Stimulated activated CD8-positive, alpha-beta memory T cell treated with anti-CD3 and anti-CD28 coated beads, Interleukin-2, amount 100 ng/mL, for 1 hour (primary cell): Measurements from ENCODE around the gene CLASP1.
"Not testable (repeated sequence)": the region's sequence is repeated elsewhere in the genome, so short reads cannot be mapped to it uniquely, and the experiment has no call there.

ENCODE experiments used
- DNase-seq, 2 donors: peaks; one replicate each; pipeline ENCODE4 v3.0.0-alpha.2; 2020; ENCODE audit warnings: low read depth in 2 of 2

Gene CLASP1

DNA sequence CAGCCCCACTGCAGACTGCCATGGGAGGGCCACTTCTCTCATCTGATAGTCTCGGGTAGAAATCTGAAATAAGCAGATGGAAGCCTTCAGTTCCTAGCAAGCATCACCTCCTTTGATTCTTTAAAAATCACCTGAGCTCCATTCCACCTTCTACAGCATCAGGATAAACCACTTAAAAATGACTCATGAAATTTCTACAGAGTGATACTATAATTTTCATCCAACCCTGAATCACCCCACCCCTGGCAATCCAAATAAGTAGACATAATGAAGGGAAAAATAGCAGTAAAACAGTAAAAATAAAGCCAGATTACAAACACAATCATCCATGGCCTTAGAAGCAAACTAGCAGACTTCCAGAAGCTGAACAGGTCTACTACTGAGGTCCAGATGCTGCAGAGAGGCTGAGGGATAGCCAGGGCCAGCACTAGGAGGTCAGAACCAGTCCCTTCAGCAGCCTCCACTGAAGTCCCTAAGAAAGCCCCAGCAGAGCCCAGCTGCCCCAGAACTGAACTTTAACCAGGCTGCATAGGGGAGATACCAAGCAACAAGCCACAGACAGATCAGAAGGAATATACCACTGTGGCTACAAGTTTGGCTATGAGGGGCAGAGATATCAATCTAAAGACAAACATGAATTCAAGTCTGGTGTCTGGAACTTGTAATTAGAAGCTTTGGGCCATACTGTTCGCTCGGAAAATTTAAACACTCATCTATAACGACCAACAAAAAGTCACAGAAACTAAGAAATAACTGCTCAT, 173.3 kb downstream of the CLASP1 start:
- no peak for DNase-seq

DNA sequence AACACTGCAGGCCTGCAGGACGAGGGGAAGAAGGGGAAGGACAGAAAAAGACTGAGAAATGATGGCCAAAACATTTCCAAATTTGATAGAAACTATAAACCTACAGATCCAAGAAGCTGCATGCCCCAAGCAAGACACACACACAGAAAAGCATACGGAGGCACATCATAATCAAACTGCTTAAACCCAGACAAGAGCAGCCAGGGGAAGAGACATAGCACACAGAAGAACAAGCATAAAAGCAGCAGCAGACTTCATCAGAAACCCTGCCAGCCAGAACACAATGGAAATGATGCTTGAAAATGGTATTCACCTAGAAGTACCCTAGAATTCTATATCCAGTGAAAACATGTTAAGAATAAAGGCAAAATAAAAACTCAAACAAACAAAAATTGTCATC, 175.8 kb downstream of the CLASP1 start:
- no peak for DNase-seq

DNA sequence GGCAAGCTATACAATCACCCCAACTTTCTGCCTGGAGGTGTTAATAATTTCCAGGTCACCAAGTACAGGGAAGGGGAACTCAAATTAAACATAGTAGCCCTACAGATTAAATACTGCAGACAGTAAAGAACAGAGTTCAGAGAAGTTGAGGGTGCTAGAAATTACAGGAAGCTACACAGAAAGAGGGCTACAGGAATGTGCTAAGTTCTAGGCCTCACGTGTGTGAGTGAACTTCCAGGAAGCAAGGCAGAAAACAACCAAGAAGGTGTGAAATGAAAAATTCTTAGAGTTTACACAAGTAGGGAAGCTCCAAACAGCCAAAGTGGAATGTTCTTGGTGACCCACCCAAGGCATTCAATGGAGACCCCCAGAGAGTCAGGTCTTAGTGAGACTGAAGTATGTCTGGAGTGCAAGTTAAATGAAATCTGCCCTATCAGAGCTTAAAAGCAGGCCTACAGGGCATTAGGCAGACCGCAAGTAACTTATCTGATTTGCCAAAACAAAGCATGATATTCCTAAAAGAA, 176.7 kb downstream of the CLASP1 start:
- DNase-seq, result no peak

DNA sequence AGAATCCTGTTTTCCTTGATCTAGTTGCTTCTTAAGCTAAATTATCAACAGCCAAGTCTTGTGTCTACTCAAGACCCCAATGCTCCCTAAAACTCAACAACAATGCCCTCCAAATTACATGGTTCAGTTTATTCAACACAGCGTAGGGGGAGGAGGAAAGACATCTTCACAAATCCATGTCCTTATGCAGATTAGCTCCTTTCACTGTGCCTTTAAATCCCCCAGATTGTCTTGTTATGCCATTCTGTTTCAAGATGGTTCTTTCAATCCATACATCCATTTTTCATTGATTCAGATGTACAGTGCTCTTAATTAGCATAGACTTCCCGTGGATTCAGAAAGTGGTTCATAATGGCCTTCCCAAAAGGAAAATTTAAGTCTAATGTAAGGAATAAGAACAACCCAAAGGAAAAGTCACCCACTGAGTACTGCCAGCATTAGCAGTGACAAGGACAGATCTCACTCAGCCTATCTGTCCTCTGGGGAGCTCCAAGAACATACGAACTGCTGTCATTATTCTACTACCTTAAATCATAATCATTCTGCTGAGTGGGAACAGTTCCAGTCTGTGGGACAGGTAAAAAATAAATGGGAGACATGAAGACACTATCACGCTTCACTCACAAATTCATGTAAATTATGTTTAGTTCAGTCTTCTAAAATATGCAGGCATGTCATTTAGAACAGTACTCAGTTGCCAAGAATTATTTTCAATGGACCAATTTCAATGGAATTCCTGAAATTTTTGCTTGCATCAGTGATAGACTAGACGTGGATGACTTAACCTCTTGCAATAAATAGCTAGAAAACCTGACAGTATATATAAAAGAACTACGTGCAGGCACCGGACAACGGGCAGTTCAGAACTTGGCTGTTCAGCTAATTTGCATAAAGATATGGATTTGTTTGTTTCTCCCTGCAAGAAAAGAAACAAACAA, 177.5 kb downstream of the CLASP1 start:
- no peak for DNase-seq

DNA sequence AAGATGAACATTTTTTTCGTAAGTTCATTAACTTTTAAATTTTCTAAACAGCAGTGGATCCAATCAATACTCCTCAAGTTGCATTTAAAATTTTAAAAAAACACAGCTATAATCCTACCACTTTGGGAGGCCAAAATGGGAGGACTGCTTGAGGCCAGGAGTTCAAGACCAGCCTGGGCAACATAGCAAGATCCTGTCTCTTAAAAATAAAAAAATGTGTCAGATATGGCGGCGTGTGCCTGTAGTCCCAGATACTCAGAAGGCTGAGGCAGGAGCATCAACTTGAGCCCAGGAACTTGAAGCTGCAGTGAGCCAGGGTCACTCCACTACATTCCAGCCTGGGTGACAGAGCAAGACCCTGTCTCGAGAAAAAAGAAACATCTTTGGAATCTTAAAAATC, 178.3 kb downstream of the CLASP1 start:
- DNase-seq, result no peak

GRCh38 chr2:121469356-121469755, 179.9 kb downstream of the CLASP1 start:
- no peak for DNase-seq

- DNase-seq, result no peak
These were observed 180.3 kb downstream of the CLASP1 start for GRCh38 chr2:121468936-121469335.

DNA sequence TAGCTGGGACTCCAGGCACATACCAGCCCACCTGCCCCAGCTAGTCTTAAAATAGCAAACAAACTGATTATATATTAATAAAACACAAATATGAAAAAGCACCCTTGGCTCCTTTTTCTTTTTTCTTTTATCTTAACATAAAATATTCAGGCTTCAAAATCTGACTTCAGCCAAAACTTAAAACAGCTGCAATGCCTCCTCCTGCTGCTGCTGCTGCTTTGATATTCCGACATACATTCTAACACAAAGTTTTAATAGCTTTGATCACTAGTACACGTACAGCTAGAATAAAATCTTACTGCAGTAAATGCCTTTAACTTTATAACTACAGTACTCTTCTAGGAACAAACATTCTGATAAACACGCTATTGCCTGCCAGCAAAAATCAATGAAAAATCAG, 190.0 kb downstream of the CLASP1 start:
- DNase-seq, result no peak

- no peak for DNase-seq
These were observed 192.9 kb downstream of the CLASP1 start for GRCh38 chr2:121456325-121456724.

- no peak for DNase-seq
These were observed 193.8 kb downstream of the CLASP1 start for GRCh38 chr2:121455446-121455845.

- DNase-seq, result no peak
These were observed 194.6 kb downstream of the CLASP1 start for GRCh38 chr2:121454549-121455090.

DNA sequence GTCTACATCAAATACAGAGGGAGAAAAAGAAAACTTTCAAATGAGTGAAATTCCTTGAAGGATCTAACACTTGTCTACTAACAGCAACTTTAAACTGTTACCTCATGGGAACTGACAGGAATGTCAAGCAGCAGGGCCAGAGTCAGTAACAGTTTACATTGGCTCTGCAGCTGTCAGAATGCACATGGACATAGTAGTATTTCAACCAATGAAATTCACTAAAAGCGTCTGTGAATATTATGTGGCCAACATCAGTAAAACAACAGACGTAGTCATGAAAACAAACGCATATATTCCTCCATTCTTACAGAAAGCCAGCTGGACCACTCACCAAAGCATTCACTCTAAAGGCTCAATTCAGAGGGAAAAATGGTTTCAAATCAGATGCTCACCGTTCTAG, 197.9 kb downstream of the CLASP1 start:
- no peak for DNase-seq

GRCh38 chr2:121450301-121450700, 199.0 kb downstream of the CLASP1 start:
- DNase-seq, result no peak

DNA sequence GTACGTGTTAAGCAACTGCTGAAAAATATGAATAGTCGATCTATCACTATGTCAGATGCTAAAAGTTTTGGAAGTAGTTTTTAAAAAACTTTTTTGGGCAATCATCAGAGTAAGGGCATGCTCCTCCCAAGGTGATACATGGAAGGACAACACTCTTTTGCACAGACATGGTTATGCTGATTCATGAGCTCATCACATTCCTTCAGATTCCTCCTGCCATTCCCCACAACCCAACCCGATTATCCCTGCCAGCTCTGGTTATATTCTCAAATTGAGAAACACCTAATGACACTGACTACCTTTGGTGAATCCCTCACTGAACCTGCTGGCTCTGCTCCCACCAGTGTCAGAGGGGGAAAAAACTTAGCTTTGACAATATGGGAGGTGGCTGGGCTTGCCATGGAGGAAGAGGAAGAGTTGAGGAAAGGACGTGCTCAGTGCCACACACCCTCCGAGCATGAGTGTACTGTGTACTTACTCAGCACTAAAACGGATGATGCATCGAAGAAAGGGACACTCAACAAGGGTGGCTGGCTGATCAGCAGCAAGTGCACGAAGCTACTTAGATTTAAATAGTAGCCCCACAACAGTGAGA, 202.5 kb downstream of the CLASP1 start:
- no peak for DNase-seq

GRCh38 chr2:121442889-121443288, 206.4 kb downstream of the CLASP1 start:
- DNase-seq, result no peak

DNA sequence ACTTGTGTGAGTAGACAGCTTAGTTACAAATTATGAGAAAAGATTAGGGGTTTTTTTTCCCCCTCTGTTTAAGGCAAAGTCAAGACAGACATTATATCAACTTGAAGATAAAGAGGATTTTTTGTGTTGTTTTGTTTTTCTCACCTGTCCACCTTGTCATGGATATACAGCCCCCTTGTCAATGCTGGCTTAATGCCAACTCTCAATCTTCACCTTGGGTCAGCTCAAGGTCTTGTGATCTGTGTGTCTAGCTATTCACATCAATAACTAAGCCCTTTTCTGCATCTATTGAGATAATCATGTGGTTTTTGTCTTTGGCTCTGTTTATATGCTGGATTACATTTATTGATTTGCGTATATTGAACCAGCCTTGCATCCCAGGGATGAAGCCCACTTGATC, 211.0 kb downstream of the CLASP1 start:
- DNase-seq, result not testable (repeated sequence)

DNA sequence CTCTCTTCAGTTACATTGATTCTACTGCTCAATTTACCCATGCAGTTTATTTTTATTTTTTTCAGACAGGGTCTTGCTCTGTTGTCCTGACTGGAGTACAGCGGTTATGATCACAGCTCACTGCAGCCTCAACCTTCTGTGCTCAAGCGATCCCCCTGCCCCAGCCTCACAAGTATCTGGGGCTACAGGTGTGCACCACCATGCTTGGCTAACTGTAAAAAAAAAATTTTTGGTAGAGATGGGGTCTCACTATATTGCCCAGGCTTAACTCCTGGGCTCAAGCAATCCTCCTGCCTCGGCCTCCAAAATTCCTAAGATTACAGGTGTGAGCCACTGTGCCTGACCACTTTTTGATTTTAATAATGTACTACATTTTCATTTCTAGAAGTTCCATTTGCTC, 212.3 kb downstream of the CLASP1 start:
- no peak for DNase-seq

- DNase-seq, result no peak
These were observed 213.5 kb downstream of the CLASP1 start for GRCh38 chr2:121435790-121436189.

GRCh38 chr2:121431214-121431613, 218.0 kb downstream of the CLASP1 start:
- DNase-seq, result no peak

- no peak for DNase-seq
These were observed 219.2 kb downstream of the CLASP1 start for GRCh38 chr2:121429927-121430520.

DNA sequence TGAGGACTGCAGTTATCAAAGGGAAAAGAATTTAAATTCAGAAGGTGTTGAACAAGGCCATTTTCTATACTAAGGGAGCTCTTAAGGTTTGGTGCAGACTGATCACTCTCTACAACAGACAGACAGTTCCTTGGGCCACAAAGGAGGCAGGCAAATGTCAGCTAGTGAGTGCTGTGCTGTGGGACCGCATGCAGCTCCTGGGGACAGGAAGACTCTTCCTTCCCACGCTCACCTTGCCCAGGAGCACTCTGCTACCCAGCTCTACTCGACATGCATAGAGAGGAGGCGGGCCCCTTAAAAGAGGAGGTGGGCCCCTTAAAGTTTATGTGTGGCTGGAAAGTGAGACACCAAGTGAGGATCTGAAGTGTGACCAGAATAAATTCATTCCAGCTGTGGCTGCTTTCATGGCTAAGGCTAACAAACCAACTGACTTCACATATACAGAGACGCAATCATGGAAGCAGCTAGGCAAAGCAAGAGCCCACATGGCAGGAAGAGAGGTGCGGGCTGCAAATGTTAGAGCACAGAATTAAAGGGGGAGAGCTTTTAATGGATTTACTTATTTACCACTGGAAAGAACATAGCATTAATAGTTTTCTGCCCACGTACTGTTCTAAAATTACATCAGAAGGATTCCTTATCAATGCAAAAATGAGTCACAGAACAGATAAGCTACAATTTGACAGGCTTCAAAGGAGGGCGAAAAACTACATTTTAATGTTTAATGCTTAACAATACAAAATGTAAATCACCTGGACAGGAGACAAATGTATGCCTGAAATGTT, 220.0 kb downstream of the CLASP1 start:
- DNase-seq, result no peak
